HepG2 (cell line): Measurements from ENCODE around the gene EFHC2. TPM values are rescaled to one million over a fixed set of nuclear protein-coding genes. Genes with fewer than 3 reads are reported as not detected.

Experiments used
- ATAC-seq: fragments of 200-7000 bp; cut with Tn5 transposase; 3 replicates; pipeline ENCODE4 v1.9.1; 2020; ENCODE audit warnings: mild to moderate bottlenecking, moderate library complexity
- BruUV-seq: library from RNA; stranded (reverse); fragments of 400-500 nt; replicated peaks from 2 replicates; lab custom pipeline; 2021; lab: Mats Ljungman, UMichigan
- CTCF ChIA-PET: fragments of 300-600 bp; formaldehyde crosslinking; extraction: SDS; loops from one replicate; lab custom pipeline; 2021; ENCODE audit warnings: low total read pairs, inconsistent platforms, low intra/inter-chr PET ratio; lab: Yijun Ruan, JAX
- POLR2A ChIA-PET: fragments of 350-600 bp; sonication (Branson Sonifier 250); formaldehyde crosslinking; loops from one replicate; lab custom pipeline; 2020; ENCODE audit warnings: antibody characterized with exemption, inconsistent platforms; lab: Yijun Ruan, JAX
- DNase-seq: peaks from one replicate; pipeline ENCODE4 v3.0.0-alpha.2; 2015; ENCODE audit warnings: low spot score
- FAIRE-seq: peaks from 3 replicates; lab custom pipeline; 2011; peaks lifted over from hg19 to GRCh38; lab: Jason Lieb, UNC
- H2AFZ ChIP-seq: one replicate; pipeline ENCODE4 v1.6.1; 2011; ENCODE audit warnings: low read length, inconsistent platforms
- H3K27ac ChIP-seq: fragments of 300-600 bp; 3 replicates; pipeline ENCODE4 v1.8.0; 2011; ENCODE audit warnings: mixed run types, mild to moderate bottlenecking, mixed read lengths, low read length, inconsistent platforms; ENCODE audit not compliant: insufficient read depth; ENCODE audit errors: extremely low read length
- H3K27me3 ChIP-seq, 2 experiments: fragments of 200-600 bp in 1 of 2; 2 replicates in 1 of 2; 3 replicates in 1 of 2; pipeline versions ENCODE4 v1.6.0 to v1.8.0; 2011; ENCODE audit warnings: low read length in 2 of 2, mild to moderate bottlenecking in 2 of 2, moderate library complexity in 2 of 2, inconsistent platforms in 1 of 2; ENCODE audit not compliant: insufficient read depth in 2 of 2, control insufficient read depth in 1 of 2
- H3K36me3 ChIP-seq, 2 experiments: fragments of 200-600 bp in 1 of 2; replicated peaks in 1 of 2; 2 replicates in 1 of 2; 3 replicates in 1 of 2; pipeline versions ENCODE4 v1.5.1 to v1.8.0; 2011; ENCODE audit warnings: low read length in 2 of 2, inconsistent platforms in 1 of 2; ENCODE audit not compliant: insufficient read depth in 2 of 2, control insufficient read depth in 1 of 2
- H3K4me1 ChIP-seq: 2 replicates; pipeline ENCODE4 v1.5.1; 2012; ENCODE audit warnings: low read length, inconsistent platforms; ENCODE audit not compliant: insufficient read depth
- H3K4me2 ChIP-seq: 2 replicates; pipeline ENCODE4 v1.6.0; 2011; ENCODE audit warnings: low read depth, low read length, inconsistent platforms
- H3K4me3 ChIP-seq, 3 experiments: fragments of 200-600 bp in 1 of 3; sonication (generic), shearing (Covaris generic) in 1 of 3; replicated peaks in 1 of 3; 2 replicates each; pipeline ENCODE4 v1.5.1; 2011 to 2016; ENCODE audit warnings: low read length in 3 of 3, inconsistent platforms in 2 of 3, low read depth in 2 of 3, mild to moderate bottlenecking in 2 of 3, control low read depth in 1 of 3, mixed read lengths in 1 of 3; ENCODE audit not compliant: insufficient read depth in 1 of 3
- H3K79me2 ChIP-seq: one replicate; pipeline ENCODE4 v1.6.1; 2011; ENCODE audit warnings: low read length, inconsistent platforms; ENCODE audit not compliant: insufficient read depth
- H3K9ac ChIP-seq: 2 replicates; pipeline ENCODE4 v1.6.0; 2011; ENCODE audit warnings: mild to moderate bottlenecking, low read depth, low read length, inconsistent platforms; ENCODE audit not compliant: insufficient read depth
- H3K9me3 ChIP-seq: 2 replicates; pipeline ENCODE4 v1.5.1; 2012; ENCODE audit warnings: mild to moderate bottlenecking, low read length
- H4K20me1 ChIP-seq: 2 replicates; pipeline ENCODE4 v1.6.0; 2011; ENCODE audit warnings: inconsistent platforms, mild to moderate bottlenecking, low read length, moderate library complexity; ENCODE audit not compliant: insufficient read depth
- BORCS8-MEF2B ChIP-seq: sonication (generic); formaldehyde crosslinking; IDR thresholded peaks from 2 replicates; pipeline ENCODE4 v1.8.0; 2022; ENCODE audit warnings: mild to moderate bottlenecking, missing genetic modification reagents
- CHCHD3 ChIP-seq: sonication (generic); formaldehyde crosslinking; IDR thresholded peaks from 2 replicates; pipeline ENCODE4 v1.8.0; 2022; ENCODE audit warnings: mild to moderate bottlenecking, missing genetic modification reagents, moderate library complexity
- DR1 ChIP-seq: sonication (generic); formaldehyde crosslinking; IDR thresholded peaks from 2 replicates; pipeline ENCODE4 v1.8.0; 2021; ENCODE audit warnings: mild to moderate bottlenecking, missing genetic modification reagents, inconsistent platforms
- FOXJ3 ChIP-seq: sonication (generic); formaldehyde crosslinking; IDR thresholded peaks from 2 replicates; pipeline ENCODE4 v1.4.0; 2020; ENCODE audit warnings: missing genetic modification reagents, mild to moderate bottlenecking, borderline replicate concordance
- MXD4 ChIP-seq: IDR thresholded peaks from 2 replicates; pipeline ENCODE4 v1.6.1; 2016; ENCODE audit warnings: mild to moderate bottlenecking, missing biosample characterization, missing genetic modification reagents
- NFRKB ChIP-seq: fragments of 450-650 bp; IDR thresholded peaks from 2 replicates; pipeline ENCODE4 v1.6.1; 2017
- PRMT3 ChIP-seq: sonication (generic); formaldehyde crosslinking; IDR thresholded peaks from 2 replicates; pipeline ENCODE4 v1.8.1; 2022; ENCODE audit warnings: low read depth, mild to moderate bottlenecking, moderate library complexity, missing genetic modification reagents, borderline replicate concordance
- ZNF224 ChIP-seq: sonication (generic); formaldehyde crosslinking; IDR thresholded peaks from 2 replicates; pipeline ENCODE4 v1.5.0; 2020; ENCODE audit warnings: mild to moderate bottlenecking, missing genetic modification reagents
- ZNF382 ChIP-seq: sonication (generic); formaldehyde crosslinking; IDR thresholded peaks from 2 replicates; pipeline ENCODE4 v1.5.0; 2020; ENCODE audit warnings: missing genetic modification reagents, mild to moderate bottlenecking, borderline replicate concordance
- ZNF678 ChIP-seq: sonication (generic); formaldehyde crosslinking; IDR thresholded peaks from 2 replicates; pipeline ENCODE4 v1.4.0; 2020; ENCODE audit warnings: mild to moderate bottlenecking, missing genetic modification reagents
- ZNF749 ChIP-seq: sonication (generic); formaldehyde crosslinking; IDR thresholded peaks from 2 replicates; pipeline ENCODE4 v1.8.0; 2022; ENCODE audit warnings: mild to moderate bottlenecking, missing genetic modification reagents, moderate library complexity, borderline replicate concordance
- WGBS: methylation state at CpG from one replicate; pipeline ENCODE4 v1.1.6; 2017; ENCODE audit warnings: low lambda C conversion rate; 5-methylcytosine and 5-hydroxymethylcytosine counted together
- in situ Hi-C: cut with HindIII; loops from 2 replicates; pipeline ENCODE4 v1.10.0; 2017; ENCODE audit warnings: low pct_unique_long_range_greater_than_20kb; ENCODE audit not compliant: extremely low pct_ligation_motif_present
- intact Hi-C: fragments of 100-400 bp; cut with micrococcal nuclease; formaldehyde crosslinking; loops from one replicate; pipeline ENCODE4 v1.10.0; 2022; ENCODE audit not compliant: unreplicated experiment
- polyA plus RNA-seq, 8 experiments: library from polyadenylated mRNA; depleted of rRNA in 3 of 8; stranded (reverse) in 7 of 8; unstranded in 1 of 8; fragments of >200 nt; fragmentation: Illumina TruSeq in 4 of 8; extraction: Trizol in 4 of 8; gene quantifications; 2 replicates each; pipeline versions ENCODE4 v1.2.1 to v1.2.3, GENCODE V29; 2011 to 2016; ENCODE audit warnings: low read depth in 4 of 8, missing spikeins in 1 of 8, mixed read lengths in 1 of 8; ENCODE audit not compliant: insufficient read depth in 1 of 8
- total RNA-seq, 5 experiments: library from RNA; depleted of rRNA; stranded (reverse); fragments of >200 nt; fragmentation: Illumina TruSeq; extraction: Trizol; gene quantifications; 2 replicates each; pipeline ENCODE4 v1.2.3, GENCODE V29; 2016; ENCODE audit warnings: low read depth in 1 of 5
- TF ChIP-seq, protein P1 (sequence below): sonication (generic); formaldehyde crosslinking; IDR thresholded peaks from 2 replicates; pipeline ENCODE4 v1.4.0; 2020; ENCODE audit warnings: missing genetic modification reagents
- TF ChIP-seq, protein P2 (sequence below): sonication (generic); formaldehyde crosslinking; IDR thresholded peaks from 2 replicates; pipeline ENCODE4 v1.5.1; 2020; ENCODE audit warnings: missing genetic modification reagents, mild to moderate bottlenecking, borderline replicate concordance
- TF ChIP-seq, protein P3 (sequence below): sonication (generic); formaldehyde crosslinking; IDR thresholded peaks from 2 replicates; pipeline ENCODE4 v1.4.0; 2020; ENCODE audit warnings: low read depth, missing genetic modification reagents
- TF ChIP-seq, protein P4 (sequence below): sonication (generic); formaldehyde crosslinking; IDR thresholded peaks from 2 replicates; pipeline ENCODE4 v1.5.1; 2020; ENCODE audit warnings: missing genetic modification reagents, mild to moderate bottlenecking, borderline replicate concordance

The EFHC2 gene
- total and polyA plus RNA-seq, 2 of the 13 experiments (the other 11 are each of a cell fraction or from before 2014, with no cell fraction given) = not detected

GRCh38 chrX:44344687-44345086 is 1.2 kb upstream of the EFHC2 start:
- Histone ChIP-seq H3K9ac (no peak overlapping the region), H2AFZ (no peak overlapping the region), H4K20me1 (no peaks in the 10 kb centered on the region), H3K79me2 (no peaks in the 10 kb centered on the region), H3K9me3 (no peaks in the 10 kb centered on the region), H3K4me2 (no peak overlapping the region), H3K4me3 (no peak overlapping the region), H3K36me3 (no peaks in the 10 kb centered on the region), H3K4me1 (no peaks in the 10 kb centered on the region), H3K27ac (no peak overlapping the region), H3K27me3 (no peaks in the 10 kb centered on the region)
- ATAC-seq (no peak), DNase-seq (no peak), FAIRE-seq (no peak)
- intact Hi-C loops (no loop called here), in situ Hi-C loops (no loop called here)
- BruUV-seq = no TSS peak
- CTCF ChIA-PET = no interaction called here
- POLR2A ChIA-PET = no interaction called here
- WGBS = 19% methylated on average over 7 of the region's 7 CpGs
- TF ChIP-seq ZNF382 (CRISPR knock-in tag) (no peak), DR1 (CRISPR knock-in tag) (no peak), FOXJ3 (CRISPR knock-in tag) (no peak), NFRKB (no peak), ZNF224 (no peak), ZNF678 (CRISPR knock-in tag) (no peak), PRMT3 (CRISPR knock-in tag) (no peak), MXD4 (CRISPR knock-in tag) (no peak), ZNF749 (no peak), CHCHD3 (CRISPR knock-in tag) (no peak), BORCS8-MEF2B (no peak)
- TF ChIP-seq, protein P1, sequence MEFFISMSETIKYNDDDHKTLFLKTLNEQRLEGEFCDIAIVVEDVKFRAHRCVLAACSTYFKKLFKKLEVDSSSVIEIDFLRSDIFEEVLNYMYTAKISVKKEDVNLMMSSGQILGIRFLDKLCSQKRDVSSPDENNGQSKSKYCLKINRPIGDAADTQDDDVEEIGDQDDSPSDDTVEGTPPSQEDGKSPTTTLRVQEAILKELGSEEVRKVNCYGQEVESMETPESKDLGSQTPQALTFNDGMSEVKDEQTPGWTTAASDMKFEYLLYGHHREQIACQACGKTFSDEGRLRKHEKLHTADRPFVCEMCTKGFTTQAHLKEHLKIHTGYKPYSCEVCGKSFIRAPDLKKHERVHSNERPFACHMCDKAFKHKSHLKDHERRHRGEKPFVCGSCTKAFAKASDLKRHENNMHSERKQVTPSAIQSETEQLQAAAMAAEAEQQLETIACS = no peak
- TF ChIP-seq, protein P2, sequence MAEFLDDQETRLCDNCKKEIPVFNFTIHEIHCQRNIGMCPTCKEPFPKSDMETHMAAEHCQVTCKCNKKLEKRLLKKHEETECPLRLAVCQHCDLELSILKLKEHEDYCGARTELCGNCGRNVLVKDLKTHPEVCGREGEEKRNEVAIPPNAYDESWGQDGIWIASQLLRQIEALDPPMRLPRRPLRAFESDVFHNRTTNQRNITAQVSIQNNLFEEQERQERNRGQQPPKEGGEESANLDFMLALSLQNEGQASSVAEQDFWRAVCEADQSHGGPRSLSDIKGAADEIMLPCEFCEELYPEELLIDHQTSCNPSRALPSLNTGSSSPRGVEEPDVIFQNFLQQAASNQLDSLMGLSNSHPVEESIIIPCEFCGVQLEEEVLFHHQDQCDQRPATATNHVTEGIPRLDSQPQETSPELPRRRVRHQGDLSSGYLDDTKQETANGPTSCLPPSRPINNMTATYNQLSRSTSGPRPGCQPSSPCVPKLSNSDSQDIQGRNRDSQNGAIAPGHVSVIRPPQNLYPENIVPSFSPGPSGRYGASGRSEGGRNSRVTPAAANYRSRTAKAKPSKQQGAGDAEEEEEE (CRISPR knock-in tag) = no peak
- TF ChIP-seq, protein P3, sequence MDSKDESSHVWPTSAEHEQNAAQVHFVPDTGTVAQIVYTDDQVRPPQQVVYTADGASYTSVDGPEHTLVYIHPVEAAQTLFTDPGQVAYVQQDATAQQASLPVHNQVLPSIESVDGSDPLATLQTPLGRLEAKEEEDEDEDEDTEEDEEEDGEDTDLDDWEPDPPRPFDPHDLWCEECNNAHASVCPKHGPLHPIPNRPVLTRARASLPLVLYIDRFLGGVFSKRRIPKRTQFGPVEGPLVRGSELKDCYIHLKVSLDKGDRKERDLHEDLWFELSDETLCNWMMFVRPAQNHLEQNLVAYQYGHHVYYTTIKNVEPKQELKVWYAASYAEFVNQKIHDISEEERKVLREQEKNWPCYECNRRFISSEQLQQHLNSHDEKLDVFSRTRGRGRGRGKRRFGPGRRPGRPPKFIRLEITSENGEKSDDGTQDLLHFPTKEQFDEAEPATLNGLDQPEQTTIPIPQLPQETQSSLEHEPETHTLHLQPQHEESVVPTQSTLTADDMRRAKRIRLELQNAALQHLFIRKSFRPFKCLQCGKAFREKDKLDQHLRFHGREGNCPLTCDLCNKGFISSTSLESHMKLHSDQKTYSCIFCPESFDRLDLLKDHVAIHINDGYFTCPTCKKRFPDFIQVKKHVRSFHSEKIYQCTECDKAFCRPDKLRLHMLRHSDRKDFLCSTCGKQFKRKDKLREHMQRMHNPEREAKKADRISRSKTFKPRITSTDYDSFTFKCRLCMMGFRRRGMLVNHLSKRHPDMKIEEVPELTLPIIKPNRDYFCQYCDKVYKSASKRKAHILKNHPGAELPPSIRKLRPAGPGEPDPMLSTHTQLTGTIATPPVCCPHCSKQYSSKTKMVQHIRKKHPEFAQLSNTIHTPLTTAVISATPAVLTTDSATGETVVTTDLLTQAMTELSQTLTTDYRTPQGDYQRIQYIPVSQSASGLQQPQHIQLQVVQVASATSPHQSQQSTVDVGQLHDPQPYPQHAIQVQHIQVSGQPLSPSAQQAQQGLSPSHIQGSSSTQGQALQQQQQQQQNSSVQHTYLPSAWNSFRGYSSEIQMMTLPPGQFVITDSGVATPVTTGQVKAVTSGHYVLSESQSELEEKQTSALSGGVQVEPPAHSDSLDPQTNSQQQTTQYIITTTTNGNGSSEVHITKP (CRISPR knock-in tag) = no peak
- TF ChIP-seq, protein P4, sequence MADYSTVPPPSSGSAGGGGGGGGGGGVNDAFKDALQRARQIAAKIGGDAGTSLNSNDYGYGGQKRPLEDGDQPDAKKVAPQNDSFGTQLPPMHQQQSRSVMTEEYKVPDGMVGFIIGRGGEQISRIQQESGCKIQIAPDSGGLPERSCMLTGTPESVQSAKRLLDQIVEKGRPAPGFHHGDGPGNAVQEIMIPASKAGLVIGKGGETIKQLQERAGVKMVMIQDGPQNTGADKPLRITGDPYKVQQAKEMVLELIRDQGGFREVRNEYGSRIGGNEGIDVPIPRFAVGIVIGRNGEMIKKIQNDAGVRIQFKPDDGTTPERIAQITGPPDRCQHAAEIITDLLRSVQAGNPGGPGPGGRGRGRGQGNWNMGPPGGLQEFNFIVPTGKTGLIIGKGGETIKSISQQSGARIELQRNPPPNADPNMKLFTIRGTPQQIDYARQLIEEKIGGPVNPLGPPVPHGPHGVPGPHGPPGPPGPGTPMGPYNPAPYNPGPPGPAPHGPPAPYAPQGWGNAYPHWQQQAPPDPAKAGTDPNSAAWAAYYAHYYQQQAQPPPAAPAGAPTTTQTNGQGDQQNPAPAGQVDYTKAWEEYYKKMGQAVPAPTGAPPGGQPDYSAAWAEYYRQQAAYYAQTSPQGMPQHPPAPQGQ = no peak
